NCI-H748 treated with DMSO at 0.1 percent for 48 hours (cell line): Measurements from ENCODE around the gene ZSCAN18.

Source experiments
- DNase-seq: peaks from one replicate; lab custom pipeline; 2025; lab: John Stamatoyannopoulos, UW

Gene ZSCAN18

GRCh38 chr19:58085348-58085875 lies 12.6 kb downstream of the ZSCAN18 start:
- DNase-seq: no peak

GRCh38 chr19:58084596-58085347 lies 13.3 kb downstream of the ZSCAN18 start:
- no peak for DNase-seq

DNA sequence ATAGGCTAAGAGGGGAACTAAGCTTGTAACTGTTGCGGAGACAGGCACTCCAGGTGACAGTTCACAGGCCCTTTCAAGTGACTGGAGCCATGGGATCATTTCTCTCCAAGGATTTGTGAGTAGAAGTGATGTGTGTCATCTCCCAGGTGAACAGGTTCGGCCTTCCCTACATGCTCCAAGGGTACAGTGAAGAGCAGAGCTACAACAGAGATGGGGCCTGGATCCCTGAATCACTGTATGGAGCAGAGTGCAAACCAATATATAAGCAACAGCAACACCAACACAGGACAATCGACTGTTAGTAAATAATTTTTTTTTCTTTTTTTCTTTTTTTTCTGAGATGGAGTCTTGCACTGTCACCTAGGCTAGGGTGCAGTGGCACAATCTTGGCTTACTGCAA lies 15.0 kb downstream of the ZSCAN18 start:
- no peak for DNase-seq

- DNase-seq: no peak
Measured at GRCh38 chr19:58079792-58080191, 18.2 kb downstream of the ZSCAN18 start.

DNA sequence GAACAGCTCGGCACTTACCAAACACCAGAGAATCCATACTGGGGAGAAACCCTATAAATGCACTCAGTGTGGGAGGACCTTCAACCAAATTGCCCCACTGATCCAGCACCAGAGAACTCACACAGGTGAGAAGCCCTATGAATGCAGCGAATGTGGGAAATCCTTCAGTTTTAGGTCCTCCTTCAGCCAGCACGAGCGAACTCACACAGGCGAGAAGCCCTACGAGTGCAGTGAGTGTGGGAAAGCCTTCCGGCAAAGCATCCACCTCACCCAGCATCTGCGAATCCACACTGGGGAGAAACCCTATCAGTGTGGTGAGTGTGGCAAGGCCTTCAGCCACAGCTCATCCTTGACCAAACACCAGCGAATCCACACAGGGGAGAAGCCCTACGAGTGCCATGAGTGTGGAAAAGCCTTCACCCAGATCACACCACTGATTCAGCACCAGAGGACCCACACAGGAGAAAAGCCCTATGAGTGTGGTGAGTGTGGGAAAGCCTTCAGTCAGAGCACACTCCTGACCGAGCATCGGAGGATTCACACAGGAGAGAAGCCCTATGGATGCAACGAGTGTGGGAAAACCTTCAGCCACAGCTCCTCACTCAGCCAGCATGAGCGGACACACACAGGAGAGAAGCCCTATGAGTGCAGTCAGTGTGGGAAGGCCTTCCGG lies 30.7 kb downstream of the ZSCAN18 start:
- no peak for DNase-seq

GRCh38 chr19:58063712-58064111 lies 34.3 kb downstream of the ZSCAN18 start:
- no peak for DNase-seq

- DNase-seq: no peak
Measured at GRCh38 chr19:58060231-58060630, 37.8 kb downstream of the ZSCAN18 start.

- DNase-seq: no peak
Measured at GRCh38 chr19:58059671-58060078, 38.4 kb downstream of the ZSCAN18 start.

DNA sequence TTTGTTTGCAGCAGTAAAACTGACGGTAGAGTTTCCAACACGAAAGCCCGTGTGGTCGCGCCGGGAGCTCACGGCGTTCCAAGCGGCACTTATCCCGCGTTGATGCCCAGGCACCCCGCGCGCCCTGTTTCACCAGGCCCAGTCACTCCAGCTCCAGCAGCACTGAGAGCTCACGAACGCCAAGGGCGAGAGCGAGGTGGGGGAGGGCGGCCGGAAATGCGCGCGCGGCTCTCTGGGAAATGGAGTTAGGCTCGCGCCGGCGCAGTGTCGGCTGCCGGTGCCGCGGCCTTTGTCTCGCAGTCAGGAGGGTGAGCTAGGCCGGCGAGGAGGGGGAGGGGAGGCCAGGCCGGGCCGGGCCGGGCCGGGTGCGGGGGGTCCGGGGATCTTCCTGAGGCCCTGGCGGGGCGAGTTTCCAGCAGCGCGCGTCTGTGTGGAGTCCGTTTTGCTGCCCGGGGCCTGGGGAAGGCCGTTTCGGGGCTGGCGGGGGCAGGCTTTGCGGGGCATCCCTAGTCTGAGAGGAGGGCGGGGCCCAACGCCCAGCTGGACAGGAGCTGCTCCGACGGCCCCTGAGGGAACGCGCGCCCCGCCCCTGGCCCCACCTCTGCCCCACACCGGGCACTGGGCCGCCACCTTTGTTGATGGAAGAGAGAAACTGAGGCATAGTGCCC lies 38.9 kb downstream of the ZSCAN18 start, which contains the start of gene ZNF135:
Gene ZNF135, plus strand, starts transcription at position 280 of the 668 bp plus-strand sequence. CDS start 721 bp downstream, outside the sequence.
- DNase-seq: peak; percentile 92

- DNase-seq: no peak
Measured at GRCh38 chr19:58058467-58058866, 39.6 kb downstream of the ZSCAN18 start.

- DNase-seq: no peak
Measured at GRCh38 chr19:58056861-58057260, 41.2 kb downstream of the ZSCAN18 start.

- no peak for DNase-seq
Measured at GRCh38 chr19:58056261-58056660, 41.8 kb downstream of the ZSCAN18 start.

- DNase-seq: peak; percentile 27
Measured at GRCh38 chr19:58054901-58055874, 42.8 kb downstream of the ZSCAN18 start.

DNA sequence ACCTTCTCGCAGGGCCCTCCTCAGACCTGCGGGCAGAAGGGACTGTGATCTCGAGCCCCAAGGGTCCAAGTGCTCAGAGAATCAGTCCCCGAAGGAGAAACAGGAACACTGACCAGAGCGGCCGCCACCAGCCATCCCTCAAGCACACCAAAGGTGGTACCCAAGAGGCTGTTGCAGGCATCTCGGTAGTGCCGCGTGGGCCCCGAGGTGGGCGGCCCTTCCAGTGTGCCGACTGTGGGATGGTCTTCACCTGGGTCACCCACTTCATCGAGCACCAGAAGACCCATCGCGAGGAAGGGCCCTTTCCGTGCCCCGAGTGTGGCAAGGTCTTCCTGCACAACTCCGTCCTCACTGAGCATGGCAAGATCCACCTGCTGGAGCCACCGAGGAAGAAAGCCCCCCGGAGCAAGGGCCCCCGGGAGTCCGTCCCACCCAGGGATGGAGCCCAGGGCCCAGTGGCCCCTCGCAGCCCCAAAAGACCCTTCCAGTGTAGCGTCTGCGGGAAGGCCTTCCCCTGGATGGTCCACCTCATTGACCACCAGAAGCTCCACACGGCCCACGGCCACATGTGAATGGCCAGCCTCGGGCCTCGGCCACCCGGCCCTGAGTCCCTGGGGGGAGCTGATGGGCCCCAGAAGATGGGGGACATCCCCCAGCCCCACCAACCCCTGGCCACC lies 44.4 kb downstream of the ZSCAN18 start:
- no peak for DNase-seq

DNA sequence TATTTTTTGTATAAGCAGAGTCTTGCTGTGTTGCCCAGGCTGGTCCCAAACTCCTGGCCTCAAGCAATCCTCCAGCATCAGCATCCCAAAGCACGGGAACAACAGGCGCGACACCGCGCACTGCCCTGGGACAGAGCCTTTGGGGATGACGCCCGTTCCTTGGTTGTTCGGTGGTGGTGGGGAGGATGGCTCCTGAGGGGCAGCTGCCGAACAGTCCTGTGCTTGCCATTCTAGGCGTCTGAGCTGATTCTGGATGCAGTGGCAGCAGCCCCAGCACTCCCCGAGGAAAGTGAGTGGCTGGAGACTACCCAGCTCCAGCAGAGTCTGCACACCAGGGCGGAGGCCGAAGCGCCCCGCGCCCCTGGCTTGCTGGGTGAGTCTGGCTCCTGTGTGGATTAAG lies 45.8 kb downstream of the ZSCAN18 start:
- no peak for DNase-seq

GRCh38 chr19:58047672-58048071 lies 50.4 kb downstream of the ZSCAN18 start:
- no peak for DNase-seq

DNA sequence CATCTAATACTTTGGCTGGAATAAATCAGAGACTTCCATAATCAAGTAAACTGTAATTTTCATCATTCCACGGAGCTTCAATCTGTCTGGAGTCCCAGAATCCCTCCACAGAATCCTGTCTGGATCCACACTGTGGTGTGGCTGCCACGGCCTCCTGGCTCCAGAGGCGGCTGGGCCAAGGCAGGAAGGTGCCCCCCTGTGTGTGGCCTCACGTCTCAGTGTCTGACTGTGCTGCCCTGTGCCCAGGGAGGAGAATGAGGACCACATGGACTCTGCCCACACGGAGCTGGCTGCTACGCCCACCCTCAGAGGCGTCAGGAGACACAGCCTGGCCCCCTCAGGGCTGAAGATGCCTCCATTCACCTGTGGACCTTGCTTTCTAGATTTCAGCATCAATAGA lies 51.2 kb downstream of the ZSCAN18 start:
- no peak for DNase-seq

DNA sequence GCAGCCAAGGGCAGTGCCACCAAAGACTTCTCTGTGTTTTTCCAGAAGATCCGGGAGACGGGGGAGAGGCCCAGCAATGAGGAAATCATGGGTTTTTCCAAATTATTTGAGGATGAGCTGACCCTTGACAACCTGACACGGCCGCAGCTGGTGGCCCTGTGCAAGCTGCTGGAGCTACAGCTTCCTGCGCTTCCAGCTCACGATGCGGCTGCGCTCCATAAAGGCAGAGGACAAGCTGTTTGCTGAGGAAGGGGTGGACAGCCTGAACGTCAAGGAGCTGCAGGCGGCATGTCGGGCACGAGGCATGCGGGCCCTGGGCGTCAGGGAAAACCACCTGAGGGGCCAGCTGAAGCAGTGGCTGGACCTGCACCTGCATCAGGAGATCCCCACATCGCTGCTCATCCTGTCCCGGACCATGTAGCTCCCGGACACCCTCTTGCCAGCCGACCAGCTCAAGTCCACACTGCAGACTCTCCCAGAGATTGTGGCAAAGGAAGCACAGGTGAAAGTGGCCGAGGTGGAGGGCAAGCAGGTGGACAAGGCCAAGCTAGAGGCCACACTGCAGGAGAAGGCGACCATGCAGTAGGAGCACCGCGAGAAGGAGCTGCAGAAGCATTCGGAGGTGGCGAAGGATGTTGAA lies 52.5 kb downstream of the ZSCAN18 start:
- DNase-seq: no peak

GRCh38 chr19:58044886-58045285 lies 53.1 kb downstream of the ZSCAN18 start:
- no peak for DNase-seq

DNA sequence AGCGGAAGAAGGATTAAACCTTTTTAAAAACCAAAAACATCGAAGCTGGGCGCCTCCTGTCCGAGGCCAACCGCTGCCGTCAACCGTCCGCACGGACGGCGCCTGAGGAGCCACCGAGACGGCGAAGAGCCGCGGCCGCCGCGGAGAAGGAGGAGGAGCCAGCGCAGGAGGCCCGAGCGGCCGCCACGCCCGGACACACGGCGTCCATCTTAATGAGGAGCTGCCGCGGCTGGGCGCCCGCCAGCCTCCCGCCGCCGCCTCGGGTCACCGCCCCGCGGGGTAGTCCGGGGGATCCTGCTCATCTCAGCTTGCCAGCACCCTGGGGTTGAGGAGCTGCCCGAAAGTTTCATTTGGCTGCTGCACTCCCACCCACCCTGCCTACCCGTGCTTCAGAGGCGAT lies 53.6 kb downstream of the ZSCAN18 start:
- no peak for DNase-seq
